ENCODE results near the gene PIGP.

GRCh38 chr21:37118187-37118826, 45.4 kb upstream of the PIGP start:
- TF ChIP-seq ZNF274 (IDR thresholded peaks at IDR 0.05; ENCODE audit: insufficient read depth, insufficient read length): no peak
- TF ChIP-seq HDAC2 (IDR thresholded peaks at IDR 0.05): no peak
- TF ChIP-seq, protein P1, sequence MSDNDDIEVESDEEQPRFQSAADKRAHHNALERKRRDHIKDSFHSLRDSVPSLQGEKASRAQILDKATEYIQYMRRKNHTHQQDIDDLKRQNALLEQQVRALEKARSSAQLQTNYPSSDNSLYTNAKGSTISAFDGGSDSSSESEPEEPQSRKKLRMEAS (IDR thresholded peaks at IDR 0.05; ENCODE audit: low read depth, low read length): no peak
- TF ChIP-seq RFX5 (IDR thresholded peaks at IDR 0.05; ENCODE audit: low read depth, low read length): no peak
- TF ChIP-seq CEBPB (IDR thresholded peaks at IDR 0.05; ENCODE audit: borderline replicate concordance in 1 of 2, low read depth in 2 of 2, low read length in 2 of 2): no peak
- TF ChIP-seq, protein P2, sequence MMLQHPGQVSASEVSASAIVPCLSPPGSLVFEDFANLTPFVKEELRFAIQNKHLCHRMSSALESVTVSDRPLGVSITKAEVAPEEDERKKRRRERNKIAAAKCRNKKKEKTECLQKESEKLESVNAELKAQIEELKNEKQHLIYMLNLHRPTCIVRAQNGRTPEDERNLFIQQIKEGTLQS (IDR thresholded peaks at IDR 0.05; ENCODE audit: borderline replicate concordance, extremely low read depth, low read depth, low read length): no peak
- TF ChIP-seq, protein P3, sequence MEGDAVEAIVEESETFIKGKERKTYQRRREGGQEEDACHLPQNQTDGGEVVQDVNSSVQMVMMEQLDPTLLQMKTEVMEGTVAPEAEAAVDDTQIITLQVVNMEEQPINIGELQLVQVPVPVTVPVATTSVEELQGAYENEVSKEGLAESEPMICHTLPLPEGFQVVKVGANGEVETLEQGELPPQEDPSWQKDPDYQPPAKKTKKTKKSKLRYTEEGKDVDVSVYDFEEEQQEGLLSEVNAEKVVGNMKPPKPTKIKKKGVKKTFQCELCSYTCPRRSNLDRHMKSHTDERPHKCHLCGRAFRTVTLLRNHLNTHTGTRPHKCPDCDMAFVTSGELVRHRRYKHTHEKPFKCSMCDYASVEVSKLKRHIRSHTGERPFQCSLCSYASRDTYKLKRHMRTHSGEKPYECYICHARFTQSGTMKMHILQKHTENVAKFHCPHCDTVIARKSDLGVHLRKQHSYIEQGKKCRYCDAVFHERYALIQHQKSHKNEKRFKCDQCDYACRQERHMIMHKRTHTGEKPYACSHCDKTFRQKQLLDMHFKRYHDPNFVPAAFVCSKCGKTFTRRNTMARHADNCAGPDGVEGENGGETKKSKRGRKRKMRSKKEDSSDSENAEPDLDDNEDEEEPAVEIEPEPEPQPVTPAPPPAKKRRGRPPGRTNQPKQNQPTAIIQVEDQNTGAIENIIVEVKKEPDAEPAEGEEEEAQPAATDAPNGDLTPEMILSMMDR (IDR thresholded peaks at IDR 0.05 in 2 of 3, conservative IDR thresholded peaks at IDR 0.05 in 1 of 3; ENCODE audit: control insufficient read depth in 2 of 3, extremely low read depth in 1 of 3, insufficient read depth in 1 of 3, low read depth in 3 of 3, low read length in 3 of 3): no peak
- TF ChIP-seq EZH2 (IDR thresholded peaks at IDR 0.05; ENCODE audit: borderline replicate concordance, control insufficient read depth, low read depth, low read length): no peak
- TF ChIP-seq, protein P4, sequence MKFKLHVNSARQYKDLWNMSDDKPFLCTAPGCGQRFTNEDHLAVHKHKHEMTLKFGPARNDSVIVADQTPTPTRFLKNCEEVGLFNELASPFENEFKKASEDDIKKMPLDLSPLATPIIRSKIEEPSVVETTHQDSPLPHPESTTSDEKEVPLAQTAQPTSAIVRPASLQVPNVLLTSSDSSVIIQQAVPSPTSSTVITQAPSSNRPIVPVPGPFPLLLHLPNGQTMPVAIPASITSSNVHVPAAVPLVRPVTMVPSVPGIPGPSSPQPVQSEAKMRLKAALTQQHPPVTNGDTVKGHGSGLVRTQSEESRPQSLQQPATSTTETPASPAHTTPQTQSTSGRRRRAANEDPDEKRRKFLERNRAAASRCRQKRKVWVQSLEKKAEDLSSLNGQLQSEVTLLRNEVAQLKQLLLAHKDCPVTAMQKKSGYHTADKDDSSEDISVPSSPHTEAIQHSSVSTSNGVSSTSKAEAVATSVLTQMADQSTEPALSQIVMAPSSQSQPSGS (IDR thresholded peaks at IDR 0.05; ENCODE audit: low read length): no peak
- TF ChIP-seq NRF1 (conservative IDR thresholded peaks at IDR 0.05; ENCODE audit: low read depth, low read length): no peak
- no peak for TF ChIP-seq POLR2A (IDR thresholded peaks at IDR 0.05; ENCODE audit: low read depth, low read length)
